Esophagus squamous epithelium (tissue), 4 donors: ENCODE measurements around the gene CRHBP.

Source experiments
- CTCF ChIP-seq, 6 experiments: fragments of 450-650 bp in 4 of 6; fragments of 200-600 bp in 2 of 6; sonication (generic) in 2 of 6; IDR thresholded peaks; one replicate each; pipeline ENCODE4 v1.5.1; 2016 to 2019; ENCODE audit warnings: antibody characterized with exemption in 6 of 6, mild to moderate bottlenecking in 4 of 6, moderate library complexity in 4 of 6
- POLR2A ChIP-seq, 4 donors: fragments of 450-650 bp; IDR thresholded peaks; one replicate each; pipeline ENCODE4 v1.6.1; 2017; ENCODE audit warnings: antibody characterized with exemption in 4 of 4, mild to moderate bottlenecking in 4 of 4, moderate library complexity in 3 of 4

- TF ChIP-seq CTCF (IDR thresholded peaks at IDR 0.05) (no peak), POLR2A (IDR thresholded peaks at IDR 0.05) (no peak)
Observed at GRCh38 chr5:77016962-77017361, 64.1 kb downstream of the CRHBP start.
